Activated CD4-positive, alpha-beta T cell treated with anti-CD3 and anti-CD28 coated beads for 1 hour (primary cell): Measurements from ENCODE around the gene CAMK2A.

Experiments used
- DNase-seq: peaks from one replicate; pipeline ENCODE4 v3.0.0-alpha.2; 2020

CAMK2A gene

GRCh38 chr5:150298701-150299451 is 9.3 kb upstream of the CAMK2A start:
- no peak for DNase-seq

DNA sequence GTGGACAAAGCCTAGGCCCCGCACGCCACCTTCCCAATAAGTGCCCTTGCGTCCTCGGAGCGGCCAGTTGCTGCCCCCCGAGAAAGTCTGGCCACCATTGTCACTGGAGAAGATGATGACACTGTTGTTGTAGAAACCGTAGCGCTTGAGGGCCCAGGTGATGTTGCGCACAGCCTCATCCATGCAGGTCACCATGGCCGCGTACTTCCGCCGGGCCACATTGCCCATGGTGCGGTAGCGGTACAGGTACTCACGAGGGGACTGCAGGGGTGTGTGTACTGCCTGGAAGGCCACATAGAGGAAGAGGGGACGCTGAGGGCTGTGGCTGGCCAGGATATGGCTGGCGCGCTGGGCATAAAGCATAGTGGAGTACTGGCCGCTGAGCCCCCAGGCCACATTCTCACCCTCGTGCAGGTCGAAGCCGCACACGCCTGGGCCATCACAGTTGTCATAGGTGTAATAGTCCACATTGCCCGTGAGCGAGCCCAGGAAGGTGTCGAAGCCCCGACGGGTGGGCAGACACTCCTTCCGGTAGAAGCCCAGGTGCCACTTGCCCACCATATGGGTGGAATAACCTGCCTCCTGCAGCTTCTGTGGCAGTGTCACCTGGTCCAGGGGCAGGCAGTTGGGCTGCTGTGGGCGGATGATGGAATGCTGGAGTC is 8.5 kb upstream of the CAMK2A start:
- no peak for DNase-seq

GRCh38 chr5:150297236-150297890 is 7.8 kb upstream of the CAMK2A start:
- no peak for DNase-seq

DNA sequence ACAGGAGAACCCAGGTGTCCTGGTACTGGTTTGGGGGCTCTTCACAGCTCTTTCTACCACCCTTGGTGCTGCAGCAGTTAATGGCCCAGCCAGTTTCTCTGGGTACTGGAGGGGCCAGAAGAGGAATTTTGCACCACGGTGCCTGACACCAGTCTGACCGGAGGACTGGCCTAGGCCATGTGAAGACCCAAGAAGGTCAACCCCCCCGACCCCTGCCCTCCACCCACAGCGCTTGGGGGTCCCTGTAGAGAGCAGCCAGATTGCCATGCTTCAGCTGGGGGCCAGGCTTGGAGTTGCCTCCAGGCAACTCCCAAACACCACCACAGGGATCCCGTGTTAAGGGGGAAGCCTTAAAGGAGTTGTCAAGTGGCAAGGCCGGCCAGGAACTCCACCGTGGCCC is 6.9 kb upstream of the CAMK2A start:
- no peak for DNase-seq

GRCh38 chr5:150295741-150296486 is 6.3 kb upstream of the CAMK2A start:
- no peak for DNase-seq

DNA sequence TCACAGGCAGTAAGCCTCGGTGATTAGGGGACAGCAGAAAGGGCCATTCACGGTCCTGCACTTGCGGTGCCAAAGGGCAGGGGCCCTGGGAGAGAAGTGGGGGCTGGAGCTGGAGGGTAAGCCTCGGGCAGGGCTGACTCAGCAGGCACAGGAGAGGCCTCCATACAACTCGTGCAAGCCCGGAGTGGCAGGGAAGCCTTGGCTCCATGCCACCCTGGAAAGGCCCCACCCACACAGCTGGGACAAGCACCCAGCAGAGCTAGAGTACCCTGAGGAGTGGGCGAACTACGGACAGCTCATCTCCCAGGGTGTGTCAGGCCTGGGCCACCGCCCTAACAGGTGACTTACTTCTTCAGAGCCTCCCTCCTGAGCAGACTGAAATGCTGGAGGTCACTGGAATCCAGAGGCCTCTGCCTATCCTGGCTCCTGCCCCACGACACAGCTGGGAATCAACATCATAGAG is 5.6 kb upstream of the CAMK2A start:
- no peak for DNase-seq

- DNase-seq: no peak
Measured at GRCh38 chr5:150294551-150295071, 5.0 kb upstream of the CAMK2A start.

DNA sequence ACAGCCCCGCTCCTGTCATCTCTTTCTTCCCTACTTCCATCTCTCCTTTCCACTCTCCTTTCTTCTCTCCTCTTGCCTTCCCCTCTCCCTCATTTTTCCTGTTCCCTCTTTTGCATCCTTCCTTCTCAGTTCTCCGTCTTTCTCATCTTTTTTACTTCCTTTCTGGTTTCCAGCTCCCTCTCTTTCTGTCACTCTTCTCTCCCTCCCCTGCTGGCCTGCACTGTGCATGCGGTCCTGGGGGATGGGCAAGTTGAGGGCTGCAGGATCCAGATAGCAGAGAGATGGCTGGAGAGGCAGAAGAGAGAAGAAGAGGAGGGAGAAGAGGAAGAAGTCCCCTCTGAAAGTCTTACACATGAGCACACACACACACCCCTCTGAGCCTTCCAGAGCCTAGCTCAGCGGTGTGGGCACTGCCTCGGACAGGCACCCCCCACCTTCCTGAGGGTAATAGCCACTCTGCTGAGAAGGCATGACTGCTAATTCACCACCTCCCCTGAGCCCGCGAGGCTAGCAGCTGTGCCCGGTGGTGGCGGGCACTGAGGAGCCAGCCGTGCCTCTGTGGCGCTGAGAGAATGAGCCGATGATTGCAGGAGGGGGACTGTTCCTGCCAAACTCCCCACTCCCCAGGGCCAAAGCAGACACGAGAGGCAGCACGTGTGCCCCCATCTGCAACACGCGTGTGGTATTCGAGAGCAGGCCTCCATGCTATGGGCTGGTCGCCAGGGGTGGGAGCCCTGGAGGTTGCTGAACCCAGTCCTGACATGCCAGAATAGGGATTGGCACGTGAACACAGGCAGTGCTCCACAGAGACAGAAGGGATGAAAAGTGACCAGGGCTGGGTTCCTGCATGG is 3.7 kb upstream of the CAMK2A start:
- DNase-seq: no peak

- DNase-seq: no peak
Measured at GRCh38 chr5:150291388-150292385, 2.1 kb upstream of the CAMK2A start.

GRCh38 chr5:150288791-150289190 is 782 bp downstream of the CAMK2A start:
- DNase-seq: no peak

GRCh38 chr5:150288361-150288760 is 1.2 kb downstream of the CAMK2A start:
- no peak for DNase-seq

DNA sequence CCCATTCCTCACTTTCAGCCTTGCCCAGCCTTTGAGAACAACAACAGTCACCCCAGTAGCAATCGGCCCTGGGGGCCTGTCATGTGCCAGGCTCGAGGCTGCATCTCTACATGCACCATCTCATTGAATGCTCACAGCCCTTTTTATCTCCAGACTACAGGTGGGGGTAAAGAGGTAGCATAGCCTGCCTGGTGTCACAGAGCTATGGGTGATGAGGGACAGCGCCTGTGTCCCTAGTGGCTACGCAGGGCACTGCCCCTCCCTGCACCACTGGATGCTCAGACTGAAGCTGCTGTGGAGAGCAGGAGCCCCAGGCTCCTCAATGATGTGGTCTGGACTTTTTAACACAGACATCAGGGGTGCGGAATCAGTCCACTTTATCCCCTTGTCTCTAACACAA is 2.8 kb downstream of the CAMK2A start:
- DNase-seq: no peak

DNA sequence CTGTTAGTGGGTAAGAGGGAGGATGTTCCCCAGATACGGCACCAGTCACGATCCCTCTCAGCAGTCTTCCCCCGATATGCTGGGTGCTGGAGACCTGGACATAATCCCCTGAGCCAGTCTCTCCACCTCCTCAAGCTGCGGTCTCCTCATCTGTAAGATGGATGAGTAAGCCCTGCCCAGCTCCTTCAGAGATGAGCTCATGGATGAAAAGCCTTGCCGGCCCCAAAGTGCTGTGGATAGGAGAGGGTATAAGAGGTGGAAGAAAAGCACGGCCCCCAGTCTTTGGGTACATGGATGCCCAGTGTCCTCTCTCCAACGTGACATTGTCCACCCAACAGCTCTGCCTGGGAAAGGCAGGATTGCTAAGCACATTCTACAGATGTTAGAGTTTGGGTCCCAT is 4.5 kb downstream of the CAMK2A start:
- no peak for DNase-seq

- no peak for DNase-seq
Measured at GRCh38 chr5:150284311-150284710, 5.3 kb downstream of the CAMK2A start.

DNA sequence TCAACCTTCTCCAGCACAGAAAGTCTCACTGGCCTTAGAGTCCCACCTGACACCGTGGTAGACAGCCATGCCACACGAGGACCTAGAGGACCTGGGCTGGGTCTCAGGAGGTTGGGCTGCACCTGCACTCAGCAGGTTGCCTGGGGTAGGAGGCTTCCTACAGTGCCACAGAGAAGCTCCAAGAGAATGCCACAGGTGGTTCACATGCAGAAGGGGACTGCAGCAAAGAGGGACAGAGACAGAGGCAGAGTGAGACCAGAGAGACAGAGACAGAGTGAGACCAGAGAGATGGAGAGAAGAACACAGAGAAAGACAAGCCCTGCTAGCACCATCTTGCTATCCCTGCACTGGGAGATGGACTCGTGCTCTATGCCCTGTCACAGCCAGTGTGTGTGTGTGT is 5.7 kb downstream of the CAMK2A start:
- no peak for DNase-seq

- DNase-seq: no peak
Measured at GRCh38 chr5:150281987-150282386, 7.6 kb downstream of the CAMK2A start.

DNA sequence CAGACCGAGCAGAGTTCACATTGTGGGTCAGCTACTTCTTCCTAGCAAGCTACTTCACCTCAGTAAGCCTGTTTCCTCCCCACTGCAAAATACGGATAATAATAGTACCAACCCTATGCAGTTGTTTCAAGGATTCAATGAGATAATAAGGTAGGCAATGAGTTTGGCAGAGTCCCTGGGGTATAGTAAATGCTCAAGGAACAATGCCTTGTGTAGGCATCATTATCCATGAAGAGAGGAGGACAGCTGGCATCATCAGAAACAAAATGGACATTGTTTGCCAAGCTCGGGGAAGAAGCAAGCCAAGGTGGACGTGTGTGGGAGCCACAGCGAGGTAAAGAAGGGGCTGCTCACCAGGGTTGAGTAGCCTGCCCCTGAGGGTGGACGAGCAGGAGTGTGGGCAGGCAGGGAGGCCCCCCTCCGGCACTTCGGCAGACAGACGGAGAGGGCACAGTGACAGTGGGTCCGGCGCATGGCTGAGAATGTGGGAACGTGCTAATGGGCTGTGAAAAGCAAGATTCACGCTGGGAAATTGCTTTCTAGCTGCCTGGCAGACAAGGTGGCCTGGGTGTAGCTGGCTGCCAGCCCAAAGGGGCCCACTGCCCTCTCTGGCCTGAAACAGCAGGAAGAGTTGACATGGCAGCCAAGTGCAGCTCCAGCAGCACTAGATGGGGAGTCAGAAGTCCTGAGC is 10.1 kb downstream of the CAMK2A start:
- DNase-seq: no peak

DNA sequence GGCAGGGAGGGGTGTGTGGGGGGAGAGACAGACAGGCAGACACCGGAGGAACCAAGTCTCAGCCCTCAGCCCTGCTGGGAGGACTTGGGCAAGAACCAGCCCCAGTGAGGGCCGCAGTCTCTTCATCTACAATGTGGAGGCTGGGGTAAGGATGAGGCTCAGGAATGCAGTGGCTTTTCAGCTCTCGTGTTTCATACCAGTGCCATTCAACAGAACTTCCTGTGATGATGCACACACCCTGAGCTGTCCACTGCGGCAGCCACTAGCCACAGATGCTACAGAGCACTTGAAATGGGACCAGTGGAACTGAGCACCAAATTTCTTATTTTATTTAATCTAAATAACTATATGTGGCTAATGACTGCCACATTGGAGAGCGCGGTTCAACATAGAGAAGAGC is 10.7 kb downstream of the CAMK2A start:
- no peak for DNase-seq

GRCh38 chr5:150278046-150278730 is 11.4 kb downstream of the CAMK2A start:
- no peak for DNase-seq

DNA sequence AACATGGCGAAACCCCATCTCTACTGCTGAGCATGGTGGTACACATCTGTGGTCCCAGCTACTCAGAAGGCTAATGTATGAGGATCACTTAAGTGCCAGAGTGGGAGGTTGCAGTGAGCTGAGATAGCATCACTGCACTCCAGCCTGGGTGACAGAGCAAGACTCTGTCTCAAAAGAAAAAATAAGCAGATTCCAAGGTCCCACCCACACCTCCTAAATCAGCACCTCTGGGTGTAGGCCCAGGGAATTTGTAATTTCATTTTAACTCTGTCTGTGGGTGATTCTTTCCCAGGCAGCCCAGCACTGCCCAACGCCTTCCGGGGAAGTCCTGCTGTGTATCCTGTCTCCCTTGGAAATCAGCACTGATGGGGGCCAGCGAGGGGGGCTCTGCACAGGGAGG is 12.5 kb downstream of the CAMK2A start:
- DNase-seq: no peak
